GM19397 (cell line): ENCODE data around the gene ZNF528.

Experiments
- ATAC-seq: cut with Tn5 transposase; IDR thresholded peaks from one replicate; pipeline ENCODE4 v1.9.1; 2021; ENCODE audit warnings: mild to moderate bottlenecking, moderate library complexity; ENCODE audit not compliant: unreplicated experiment

ZNF528 gene

DNA sequence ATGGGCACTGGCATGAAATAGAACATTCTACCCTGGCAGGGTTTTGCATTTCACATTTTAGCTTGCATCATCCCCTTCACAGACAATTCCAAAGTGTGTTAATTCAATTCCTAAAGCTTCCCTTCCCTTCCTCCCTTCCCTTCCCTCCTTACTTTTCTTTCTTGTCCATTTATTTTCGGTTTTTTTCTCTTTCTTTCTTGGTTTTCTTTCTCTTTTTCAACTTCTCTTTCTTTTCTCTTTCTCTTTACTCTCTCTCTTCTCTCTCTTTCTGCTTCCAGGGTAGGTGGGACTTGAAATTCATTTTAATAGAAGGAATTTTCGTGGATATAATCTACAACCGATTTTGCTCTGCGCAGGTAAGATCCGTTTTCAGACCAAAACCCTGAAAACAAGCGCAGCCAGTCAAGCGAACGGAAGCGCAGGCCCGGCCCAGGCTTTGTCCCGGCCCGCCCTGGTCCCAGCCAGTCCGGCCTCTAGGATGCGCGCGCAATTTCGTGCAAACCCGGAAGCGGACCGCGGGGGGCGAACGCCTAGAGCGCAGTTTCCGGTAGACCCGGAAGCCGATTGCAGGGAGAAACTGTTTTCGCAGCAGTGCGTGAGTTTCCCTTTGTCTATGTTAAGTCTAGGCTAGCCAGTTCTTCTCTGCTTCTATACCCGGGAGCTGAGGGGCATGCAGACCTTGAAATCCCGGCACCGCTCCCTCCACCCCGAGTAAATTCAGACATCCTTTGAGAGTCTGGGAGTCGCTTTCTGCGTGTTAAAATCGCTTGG is at the start of gene ZNF528:
TSS of gene ZNF528 (plus strand) at position 540 of the 771 bp plus-strand sequence. CDS start 4,165 bp downstream, outside the sequence.
- ATAC-seq, result peak; percentile 96

GRCh38 chr19:52351512-52351911 is 46.1 kb upstream of the ZNF528 start:
- ATAC-seq, result no peak

GRCh38 chr19:52366414-52366824 is 31.2 kb upstream of the ZNF528 start:
- ATAC-seq, result no peak

DNA sequence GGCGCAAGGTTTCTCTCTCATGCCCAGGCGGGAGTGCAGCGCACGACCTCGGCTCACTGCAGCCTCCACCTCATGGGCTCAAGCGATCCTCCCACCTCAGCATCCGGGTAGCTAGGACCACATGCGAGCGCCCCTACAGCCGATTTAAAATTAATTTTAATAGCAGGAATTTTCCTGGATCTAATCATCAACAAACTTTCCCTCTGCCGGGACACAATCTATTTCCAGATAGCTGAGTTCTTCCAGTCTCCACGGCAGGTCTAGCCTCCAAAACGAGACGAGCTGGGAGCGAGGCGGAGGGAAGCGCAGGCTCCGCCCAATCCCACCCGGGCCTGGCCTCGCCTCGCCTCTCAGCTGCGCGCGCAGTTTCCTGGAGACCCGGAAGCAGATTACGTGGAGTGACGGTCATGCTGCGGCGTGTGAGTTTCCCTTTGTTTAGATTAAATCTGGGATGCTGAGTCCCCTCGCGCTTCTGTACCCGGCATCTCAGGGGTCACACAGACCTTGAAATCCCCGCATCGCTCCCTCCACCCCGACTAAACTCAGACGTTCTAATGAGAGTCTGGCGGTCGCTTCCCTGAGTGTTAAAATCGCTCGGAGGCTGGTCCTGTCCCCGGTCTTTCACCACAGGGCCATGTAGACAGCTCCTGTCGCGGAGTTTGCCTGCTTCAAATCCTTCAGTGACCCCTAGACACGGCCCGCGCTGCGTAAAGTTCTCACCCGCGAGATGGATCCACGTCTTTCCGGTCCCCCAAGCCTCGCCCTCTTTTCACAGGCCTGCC is 27.9 kb upstream of the ZNF528 start, which contains the start of gene ZNF880:
TSS of gene ZNF880 (plus strand) at position 365 of the 782 bp plus-strand sequence. CDS start at position 408, 43 bp downstream.
- peak; percentile 96 for ATAC-seq

DNA sequence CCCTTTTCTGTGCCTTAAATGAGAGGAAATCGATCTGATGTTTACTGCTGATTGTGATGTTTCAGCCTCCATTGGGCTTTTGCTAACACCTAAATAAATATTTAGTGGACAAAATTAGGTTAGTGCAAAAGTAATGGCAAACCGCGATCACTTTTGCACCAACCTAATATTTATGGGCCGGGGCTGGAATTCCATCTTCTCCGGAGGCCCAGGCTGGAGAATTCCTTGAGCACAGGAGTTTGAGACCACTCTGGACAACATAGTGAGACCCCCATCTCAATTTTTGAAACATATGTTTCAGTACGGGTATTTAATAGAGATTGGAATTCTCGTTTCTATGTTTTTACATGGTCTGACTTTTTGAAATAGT is 27.3 kb upstream of the ZNF528 start:
- ATAC-seq, result no peak

- ATAC-seq, result no peak
Measured at GRCh38 chr19:52391135-52391534, 6.5 kb upstream of the ZNF528 start.

GRCh38 chr19:52398081-52398441 is 412 bp downstream of the ZNF528 start:
- ATAC-seq, result peak; percentile 30

GRCh38 chr19:52410276-52410675 is 12.6 kb downstream of the ZNF528 start:
- no peak for ATAC-seq

GRCh38 chr19:52415711-52416110 is 18.1 kb downstream of the ZNF528 start:
- ATAC-seq, result no peak

- ATAC-seq, result no peak
Measured at GRCh38 chr19:52428937-52429336, 31.3 kb downstream of the ZNF528 start, which contains the start of gene ZNF534. Gene ZNF534, plus strand, starts transcription at chr19:52429148. Its CDS starts 2,327 bp downstream, at chr19:52431475.

DNA sequence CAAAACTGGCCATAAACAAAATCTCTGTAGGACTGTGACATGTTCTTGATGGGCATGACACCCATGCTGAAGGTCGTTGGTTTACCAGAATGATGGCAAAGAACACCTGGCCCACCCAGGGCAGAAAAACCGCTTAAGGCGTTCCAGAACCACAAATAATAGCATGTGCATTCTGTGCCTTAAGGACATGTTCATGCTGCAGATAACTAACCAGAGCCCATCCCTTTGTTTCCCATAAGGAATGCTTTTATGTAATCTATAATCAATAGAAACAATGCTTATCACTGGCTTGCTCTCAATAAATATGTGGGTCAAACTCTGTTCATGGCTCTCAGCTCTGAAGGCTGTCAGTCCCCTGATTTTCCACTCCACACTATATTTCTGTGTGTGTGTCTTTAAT is 44.5 kb downstream of the ZNF528 start:
- ATAC-seq, result no peak

GRCh38 chr19:52444506-52444905 is 46.9 kb downstream of the ZNF528 start:
- ATAC-seq, result no peak

DNA sequence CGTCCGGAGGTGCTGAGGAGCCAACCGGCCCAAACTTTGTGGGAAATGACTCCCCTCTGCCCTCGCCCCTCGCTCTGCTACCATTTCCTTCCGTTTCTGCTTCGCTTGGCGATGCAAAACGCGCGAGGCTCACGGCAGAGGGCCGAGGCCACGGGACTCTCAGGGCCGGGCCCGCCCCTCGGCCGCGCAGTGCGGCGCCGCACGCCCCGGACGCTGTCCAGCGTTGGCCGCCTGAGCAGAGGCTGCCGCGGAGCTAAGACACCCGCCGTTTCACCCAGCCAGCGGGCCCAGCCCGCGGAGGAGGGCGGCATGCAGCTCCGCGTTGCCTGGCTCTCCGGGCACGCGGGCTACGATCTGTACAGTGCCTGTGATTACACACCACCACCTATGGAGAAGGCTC is 53.6 kb downstream of the ZNF528 start:
- no peak for ATAC-seq

DNA sequence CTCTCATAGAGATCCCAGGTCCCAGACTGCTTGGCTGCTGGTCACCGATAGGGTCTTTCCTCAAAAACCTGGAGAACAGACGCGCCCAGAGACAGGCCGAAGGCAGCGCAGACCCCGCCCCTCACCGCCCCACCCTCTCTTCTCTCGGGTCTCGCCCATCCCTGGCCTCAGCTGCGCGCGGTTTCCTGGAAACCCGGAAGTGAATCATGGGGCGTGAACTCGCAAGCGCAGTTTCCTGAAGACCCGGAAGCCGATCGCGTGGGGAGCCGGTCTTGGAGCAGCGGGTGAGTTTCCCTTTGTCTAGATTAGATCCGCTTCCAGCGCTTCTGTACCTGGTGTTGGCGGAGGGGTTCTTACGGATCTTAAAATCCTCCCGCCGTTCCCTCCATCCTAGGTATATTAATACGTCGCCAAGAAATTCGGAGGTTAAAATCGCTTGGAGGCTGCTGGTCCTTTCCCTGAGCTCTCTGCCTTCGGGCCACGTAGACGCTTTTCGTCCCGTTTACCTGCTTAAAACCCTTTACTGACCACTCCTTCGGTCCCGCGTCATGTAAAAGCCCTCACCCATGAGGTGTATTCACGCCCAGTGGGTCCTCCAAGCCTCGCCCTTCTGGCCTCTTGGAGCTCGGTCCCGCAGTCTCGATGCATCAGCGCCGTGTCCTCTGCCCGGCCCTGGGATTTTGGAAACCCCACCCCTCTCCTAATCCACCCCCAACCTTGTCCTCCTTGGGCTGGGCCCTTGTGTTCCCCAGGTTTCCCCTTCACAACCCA is 55.9 kb downstream of the ZNF528 start, which contains the start of gene ZNF578:
TSS of gene ZNF578 (plus strand) at position 230 of the 771 bp plus-strand sequence. CDS start 48,293 bp downstream, outside the sequence.
- ATAC-seq, result no peak

DNA sequence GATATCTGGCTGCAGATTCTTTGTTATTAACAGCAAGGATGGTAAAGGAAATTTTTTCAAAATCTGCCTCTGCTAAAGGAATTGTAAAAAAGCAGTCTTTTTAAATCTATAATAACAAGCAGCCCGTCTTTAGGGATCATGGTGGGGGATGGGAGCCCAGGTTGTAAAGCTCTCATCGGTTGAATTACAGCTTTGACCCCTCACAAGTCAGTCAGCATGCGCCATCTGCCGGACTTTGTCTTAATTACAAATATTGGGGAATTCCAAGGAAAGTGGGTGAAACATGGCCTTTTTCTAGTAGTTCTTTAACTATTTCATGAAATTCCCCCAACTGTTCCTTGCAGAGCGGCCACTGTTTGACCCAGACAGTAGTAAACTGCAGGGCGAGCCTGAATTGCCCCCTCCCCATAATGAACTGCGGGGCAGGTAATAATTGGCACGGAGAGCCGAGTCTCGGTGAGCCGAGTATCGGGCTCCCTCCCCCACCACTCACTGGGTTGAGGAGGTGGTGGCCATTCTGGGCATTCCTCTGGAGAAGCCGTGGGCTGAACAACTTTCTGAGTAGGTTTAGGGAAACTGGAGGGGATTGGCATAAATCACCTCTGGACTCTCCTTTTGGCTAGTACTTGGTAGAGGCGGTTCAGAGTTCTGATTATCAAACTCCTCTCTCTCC is 67.3 kb downstream of the ZNF528 start:
- ATAC-seq, result no peak
